ENCODE data around the gene SLC25A21. TPM values are rescaled to one million over a fixed set of nuclear protein-coding genes. Genes with fewer than 3 reads are reported as not detected.

SLC25A21 gene
- total and polyA plus RNA-seq, 7 donors = 0.13 to 1.5 (median 1.1) TPM; not detected in 2

GRCh38 chr14:36860831-36861230 lies 311.6 kb downstream of the SLC25A21 start:
- H3K4me1 ChIP-seq = no peaks in the 10 kb centered on the region
- intact Hi-C loops (cut with DNase I) = no loop called here
- H3K4me3 ChIP-seq = no peak overlapping the region
- no peak for TF ChIP-seq POLR2AphosphoS5 (IDR thresholded peaks at IDR 0.05)
- TF ChIP-seq POLR2A (IDR thresholded peaks at IDR 0.05) = no peak
- TF ChIP-seq CTCF (IDR thresholded peaks at IDR 0.05) = no peak
- no peak for TF ChIP-seq EP300 (IDR thresholded peaks at IDR 0.05)
- no peaks in the 10 kb centered on the region for H3K27me3 ChIP-seq
- no peak for DNase-seq
- no peaks in the 10 kb centered on the region for H3K36me3 ChIP-seq
- no peak overlapping the region for H3K27ac ChIP-seq
- H3K9me3 ChIP-seq = no peaks in the 10 kb centered on the region

GRCh38 chr14:36859119-36859518 lies 313.3 kb downstream of the SLC25A21 start:
- no peaks in the 10 kb centered on the region for H3K4me1 ChIP-seq
- TF ChIP-seq EP300 (IDR thresholded peaks at IDR 0.05) (no peak), CTCF (IDR thresholded peaks at IDR 0.05) (no peak), POLR2A (IDR thresholded peaks at IDR 0.05) (no peak), POLR2AphosphoS5 (IDR thresholded peaks at IDR 0.05) (no peak)
- no peaks in the 10 kb centered on the region for H3K9me3 ChIP-seq
- intact Hi-C loops (cut with DNase I) = no loop called here
- peak overlapping the region in 1 of 4 donors; percentile 21 for H3K27ac ChIP-seq
- no peaks in the 10 kb centered on the region for H3K36me3 ChIP-seq
- no peak for DNase-seq
- 91% methylated on average over 3 of the region's 3 CpGs for WGBS, 2 donors
- H3K27me3 ChIP-seq = no peaks in the 10 kb centered on the region
- H3K4me3 ChIP-seq = no peak overlapping the region

- TF ChIP-seq CTCF (IDR thresholded peaks at IDR 0.05) (no peak), POLR2AphosphoS5 (IDR thresholded peaks at IDR 0.05) (no peak), EP300 (IDR thresholded peaks at IDR 0.05) (no peak), POLR2A (IDR thresholded peaks at IDR 0.05) (no peak)
- H3K9me3 ChIP-seq = no peaks in the 10 kb centered on the region
- intact Hi-C loops (cut with DNase I) = no loop called here
- H3K36me3 ChIP-seq = no peaks in the 10 kb centered on the region
- 70 to 85% methylated on average over 5 of the region's 5 CpGs for WGBS, 2 donors
- H3K4me3 ChIP-seq = no peak overlapping the region
- H3K4me1 ChIP-seq = peaks cover 0 to 11% (median 8%) of the 10 kb centered on the region in 4 donors
- H3K27ac ChIP-seq = no peak overlapping the region
- no peaks in the 10 kb centered on the region for H3K27me3 ChIP-seq
- DNase-seq = peak; percentile 65
These were observed 314.5 kb downstream of the SLC25A21 start for GRCh38 chr14:36857842-36858445.

- no peak overlapping the region for H3K27ac ChIP-seq
- no peak for DNase-seq
- intact Hi-C loops (cut with DNase I) = no loop called here
- H3K4me3 ChIP-seq = no peak overlapping the region
- H3K36me3 ChIP-seq = no peaks in the 10 kb centered on the region
- 61 to 74% methylated on average over 7 of the region's 7 CpGs for WGBS, 2 donors
- H3K27me3 ChIP-seq = no peaks in the 10 kb centered on the region
- H3K4me1 ChIP-seq = peaks cover 0 to 13% (median 10%) of the 10 kb centered on the region in 4 donors
- H3K9me3 ChIP-seq = no peaks in the 10 kb centered on the region
- TF ChIP-seq POLR2A (IDR thresholded peaks at IDR 0.05) (no peak), CTCF (IDR thresholded peaks at IDR 0.05) (no peak), POLR2AphosphoS5 (IDR thresholded peaks at IDR 0.05) (no peak), EP300 (IDR thresholded peaks at IDR 0.05) (no peak)
These were observed 315.3 kb downstream of the SLC25A21 start for GRCh38 chr14:36857136-36857535.
